MM.1S (cell line): ENCODE measurements around the gene FCSK.

Experiments used
- DNase-seq: peaks from one replicate; pipeline ENCODE4 v3.0.0-alpha.2; 2015
- H2AFZ ChIP-seq: fragments of 300-600 bp; sonication (generic); 2 replicates; pipeline ENCODE4 v1.6.0; 2016; ENCODE audit warnings: antibody characterized with exemption, low read length
- H3F3A ChIP-seq: fragments of 300-600 bp; sonication (generic); 2 replicates; pipeline ENCODE4 v1.6.1; 2016; ENCODE audit warnings: mild to moderate bottlenecking, antibody characterized with exemption, low read length, moderate library complexity, mixed read lengths; ENCODE audit not compliant: insufficient read depth
- H3K27ac ChIP-seq: fragments of 300-600 bp; sonication (generic); 2 replicates; pipeline ENCODE4 v1.5.1; 2016; ENCODE audit warnings: mild to moderate bottlenecking, low read length
- H3K27me3 ChIP-seq: fragments of 300-600 bp; sonication (generic); replicated peaks from 2 replicates; pipeline ENCODE4 v1.6.0; 2016; ENCODE audit warnings: low read length; ENCODE audit not compliant: insufficient read depth
- H3K36me3 ChIP-seq: fragments of 300-600 bp; sonication (generic); replicated peaks from 2 replicates; pipeline ENCODE4 v1.6.1; 2016; ENCODE audit warnings: mild to moderate bottlenecking, low read length, mixed read lengths; ENCODE audit not compliant: insufficient read depth
- H3K4me1 ChIP-seq: fragments of 300-600 bp; sonication (generic); 2 replicates; pipeline ENCODE4 v1.6.1; 2016; ENCODE audit warnings: low read length, mixed read lengths
- H3K4me2 ChIP-seq: fragments of 300-600 bp; sonication (generic); 2 replicates; pipeline ENCODE4 v1.6.0; 2016; ENCODE audit warnings: low read depth, low read length
- H3K4me3 ChIP-seq: fragments of 300-600 bp; sonication (generic); 2 replicates; pipeline ENCODE4 v1.5.1; 2016; ENCODE audit warnings: low read length, mixed read lengths
- H3K79me2 ChIP-seq: fragments of 300-600 bp; sonication (generic); 2 replicates; pipeline ENCODE4 v1.6.1; 2016; ENCODE audit warnings: mixed run types, low read length, mixed read lengths
- H3K9ac ChIP-seq: fragments of 300-600 bp; sonication (generic); 2 replicates; pipeline ENCODE4 v1.6.1; 2016; ENCODE audit warnings: low read length, mixed read lengths
- H3K9me2 ChIP-seq: fragments of 300-600 bp; sonication (generic); replicated peaks from 2 replicates; pipeline ENCODE4 v1.6.1; 2016; ENCODE audit warnings: mild to moderate bottlenecking, low read length, mixed read lengths; ENCODE audit not compliant: insufficient read depth
- H3K9me3 ChIP-seq: fragments of 300-600 bp; sonication (generic); replicated peaks from 2 replicates; pipeline ENCODE4 v1.6.1; 2016; ENCODE audit warnings: mild to moderate bottlenecking, low read length, mixed read lengths; ENCODE audit not compliant: insufficient read depth
- H4K20me1 ChIP-seq: fragments of 300-600 bp; sonication (generic); 2 replicates; pipeline ENCODE4 v1.6.1; 2016; ENCODE audit warnings: mild to moderate bottlenecking, low read length, moderate library complexity, mixed read lengths; ENCODE audit not compliant: insufficient read depth
- CTCF ChIP-seq: fragments of 300-600 bp; sonication (generic); IDR thresholded peaks from 2 replicates; pipeline ENCODE4 v1.5.1; 2016; ENCODE audit warnings: antibody characterized with exemption, low read length, mixed read lengths
- EZH2 ChIP-seq: fragments of 300-600 bp; sonication (generic); optimal IDR thresholded peaks from 2 replicates; pipeline ENCODE3; 2017; ENCODE audit warnings: low read depth, mild to moderate bottlenecking, antibody characterized with exemption, low read length, mixed read lengths
- EZH2phosphoT487 ChIP-seq: fragments of 300-600 bp; sonication (generic); IDR thresholded peaks from 2 replicates; pipeline ENCODE4 v1.6.1; 2018; ENCODE audit warnings: antibody characterized with exemption, low read length

Gene FCSK

GRCh38 chr16:70512456-70512855 is 58.1 kb downstream of the FCSK start:
- no peaks in the 10 kb centered on the region for H3K9me2 ChIP-seq
- no peak for DNase-seq
- H3F3A ChIP-seq: peaks cover 3% of the 10 kb centered on the region; the same call in 1 of the 2 replicates
- H2AFZ ChIP-seq: no peak overlapping the region
- H4K20me1 ChIP-seq: no peaks in the 10 kb centered on the region
- no peaks in the 10 kb centered on the region for H3K79me2 ChIP-seq
- H3K27me3 ChIP-seq: no peaks in the 10 kb centered on the region
- no peak overlapping the region for H3K27ac ChIP-seq
- no peak for TF ChIP-seq EZH2
- TF ChIP-seq CTCF: no peak
- no peak for TF ChIP-seq EZH2phosphoT487
- H3K4me2 ChIP-seq: no peak overlapping the region
- peaks cover 4% of the 10 kb centered on the region for H3K36me3 ChIP-seq
- H3K4me1 ChIP-seq: no peaks in the 10 kb centered on the region
- H3K9ac ChIP-seq: no peak overlapping the region
- H3K9me3 ChIP-seq: no peaks in the 10 kb centered on the region
- no peak overlapping the region for H3K4me3 ChIP-seq

- no peak overlapping the region for H3K4me3 ChIP-seq
- no peak overlapping the region for H3K27ac ChIP-seq
- no peaks in the 10 kb centered on the region for H3K9me2 ChIP-seq
- peaks cover 19% of the 10 kb centered on the region for H3F3A ChIP-seq
- H3K4me2 ChIP-seq: no peak overlapping the region
- peaks cover 53% of the 10 kb centered on the region for H3K79me2 ChIP-seq
- peaks cover 9% of the 10 kb centered on the region; the same call in 1 of the 2 replicates for H3K4me1 ChIP-seq
- no peaks in the 10 kb centered on the region for H4K20me1 ChIP-seq
- DNase-seq: no peak
- 0 out of 2 replicates have a peak, but pooled peaks cover 2% of the 10 kb centered on the region for H3K36me3 ChIP-seq
- no peaks in the 10 kb centered on the region for H3K27me3 ChIP-seq
- no peaks in the 10 kb centered on the region for H3K9me3 ChIP-seq
- no peak overlapping the region for H3K9ac ChIP-seq
- no peak overlapping the region for H2AFZ ChIP-seq
- no peak for TF ChIP-seq CTCF
- TF ChIP-seq EZH2: no peak
- TF ChIP-seq EZH2phosphoT487: no peak
These were observed 66.4 kb downstream of the FCSK start for GRCh38 chr16:70520612-70521297.

GRCh38 chr16:70522216-70523075 is 68.1 kb downstream of the FCSK start:
- H2AFZ ChIP-seq: peak overlapping the region; percentile 59; the same call in 1 of the 2 replicates
- peak overlapping the region; percentile 56 for H3K4me2 ChIP-seq
- H3K36me3 ChIP-seq: no peaks in the 10 kb centered on the region; the same call in 1 of the 2 replicates
- peaks cover 12% of the 10 kb centered on the region; the same call in 1 of the 2 replicates for H4K20me1 ChIP-seq
- H3K9ac ChIP-seq: peak overlapping the region; percentile 99
- peaks cover 69% of the 10 kb centered on the region for H3K79me2 ChIP-seq
- H3K27ac ChIP-seq: peak overlapping the region; percentile 87
- H3F3A ChIP-seq: peaks cover 19% of the 10 kb centered on the region
- no peaks in the 10 kb centered on the region for H3K27me3 ChIP-seq
- peak overlapping the region; percentile 90 for H3K4me3 ChIP-seq
- H3K9me2 ChIP-seq: no peaks in the 10 kb centered on the region
- peaks cover 17% of the 10 kb centered on the region for H3K4me1 ChIP-seq
- TF ChIP-seq EZH2 (no peak), CTCF (no peak), EZH2phosphoT487 (no peak)
- no peaks in the 10 kb centered on the region for H3K9me3 ChIP-seq
- DNase-seq: peak; percentile 79
